HEK293T (cell line): ENCODE results near the gene TCERG1L.

ENCODE experiments used
- CTCF ChIA-PET: fragments of 350-600 bp; formaldehyde crosslinking; extraction: SDS; loops from one replicate; lab custom pipeline; 2021; ENCODE audit warnings: antibody characterized with exemption, inconsistent platforms; lab: Yijun Ruan, JAX
- POLR2A ChIA-PET: fragments of 350-600 bp; formaldehyde crosslinking; extraction: SDS; loops from one replicate; lab custom pipeline; 2020; ENCODE audit warnings: antibody characterized with exemption, inconsistent platforms; lab: Yijun Ruan, JAX
- DNase-seq: peaks from one replicate; pipeline ENCODE4 v3.0.0; 2012; ENCODE audit warnings: mixed read lengths; ENCODE audit errors: extremely low spot score
- ARNT ChIP-seq: fragments of 450-650 bp; IDR thresholded peaks from 2 replicates; pipeline ENCODE4 v1.6.1; 2017; ENCODE audit warnings: mild to moderate bottlenecking
- BHLHE40 ChIP-seq: fragments of 450-650 bp; IDR thresholded peaks from 2 replicates; pipeline ENCODE4 v1.6.1; 2016; ENCODE audit warnings: mild to moderate bottlenecking, moderate library complexity, borderline replicate concordance
- CTBP1 ChIP-seq: fragments of 450-650 bp; IDR thresholded peaks from 2 replicates; pipeline ENCODE4 v1.6.1; 2016; ENCODE audit warnings: borderline replicate concordance
- ELF4 ChIP-seq: fragments of 450-650 bp; IDR thresholded peaks from 2 replicates; pipeline ENCODE4 v1.6.1; 2017; ENCODE audit warnings: antibody characterized with exemption
- FOXA1 ChIP-seq: fragments of 450-650 bp; IDR thresholded peaks from 2 replicates; pipeline ENCODE4 v1.6.1; 2016; ENCODE audit warnings: mild to moderate bottlenecking
- FOXK2 ChIP-seq: fragments of 450-650 bp; IDR thresholded peaks from 2 replicates; pipeline ENCODE4 v1.6.1; 2016; ENCODE audit warnings: mild to moderate bottlenecking
- FOXM1 ChIP-seq: fragments of 450-650 bp; IDR thresholded peaks from 2 replicates; pipeline ENCODE4 v1.6.1; 2017; ENCODE audit warnings: mild to moderate bottlenecking, borderline replicate concordance
- HDGF ChIP-seq: fragments of 450-650 bp; IDR thresholded peaks from 2 replicates; pipeline ENCODE4 v1.6.1; 2017; ENCODE audit warnings: antibody characterized with exemption, borderline replicate concordance
- L3MBTL2 ChIP-seq: fragments of 450-650 bp; conservative IDR thresholded peaks from 2 replicates; pipeline ENCODE4 v1.6.1; 2016; ENCODE audit warnings: mild to moderate bottlenecking
- LEF1 ChIP-seq: fragments of 450-650 bp; IDR thresholded peaks from 2 replicates; pipeline ENCODE4 v1.6.1; 2017; ENCODE audit warnings: mild to moderate bottlenecking, borderline replicate concordance
- NFRKB ChIP-seq: fragments of 450-650 bp; IDR thresholded peaks from 2 replicates; pipeline ENCODE4 v1.6.1; 2016; ENCODE audit warnings: mild to moderate bottlenecking, moderate library complexity
- SP1 ChIP-seq: fragments of 450-650 bp; IDR thresholded peaks from 2 replicates; pipeline ENCODE4 v1.6.1; 2017
- SUZ12 ChIP-seq: fragments of 450-650 bp; IDR thresholded peaks from 2 replicates; pipeline ENCODE4 v1.6.1; 2016; ENCODE audit warnings: mild to moderate bottlenecking
- TARDBP ChIP-seq: fragments of 450-650 bp; IDR thresholded peaks from 2 replicates; pipeline ENCODE4 v1.6.1; 2016
- ZNF384 ChIP-seq: fragments of 450-650 bp; IDR thresholded peaks from 2 replicates; pipeline ENCODE4 v1.6.1; 2016
- TF ChIP-seq, protein P1 (sequence below): fragments of 450-650 bp; IDR thresholded peaks from 2 replicates; pipeline ENCODE4 v1.6.1; 2016

TCERG1L gene

DNA sequence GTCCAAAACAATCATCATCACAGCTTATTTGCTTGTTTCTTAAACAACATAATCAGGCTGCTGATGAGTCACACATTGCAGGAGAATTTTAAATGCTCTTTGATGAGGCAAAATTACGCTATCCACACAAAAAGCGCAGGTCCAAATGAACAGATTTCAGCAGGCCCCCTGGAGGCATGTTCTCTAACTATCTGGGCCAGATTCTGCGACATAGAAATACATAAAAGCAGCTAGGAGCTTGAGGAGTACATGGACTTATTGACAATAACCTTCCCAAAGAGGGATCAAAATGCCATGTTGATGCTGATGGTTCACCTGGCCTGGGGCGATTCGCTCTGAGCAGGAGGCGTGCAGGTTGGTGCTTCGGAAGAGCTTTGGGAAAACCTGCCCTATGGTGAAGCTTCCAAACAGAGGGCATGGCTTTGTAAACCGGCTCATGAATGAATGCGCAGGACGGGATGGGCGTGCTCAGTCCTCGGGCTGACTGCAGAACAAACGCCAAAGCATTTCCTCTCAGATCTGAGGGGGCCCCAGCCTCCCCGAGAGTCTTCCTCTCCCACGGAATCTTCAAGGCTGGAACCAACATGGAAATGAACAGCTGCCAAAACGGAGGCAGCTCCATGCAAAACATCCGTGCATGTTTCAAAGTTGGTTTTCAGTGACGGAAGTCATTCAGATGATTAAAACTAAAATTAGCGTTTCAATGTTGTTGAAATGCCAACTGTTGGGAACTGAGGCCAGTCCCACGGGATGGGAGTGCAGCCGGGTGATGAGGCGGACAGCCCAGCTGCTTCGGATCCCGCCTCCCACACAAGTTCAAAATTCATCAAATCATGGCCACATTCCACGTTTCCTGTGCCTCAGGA, 179.6 kb downstream of the TCERG1L start:
- POLR2A ChIA-PET, result no interaction called here
- no peak for DNase-seq
- TF ChIP-seq L3MBTL2 (no peak), FOXM1 (no peak), NFRKB (no peak), LEF1 (no peak), HDGF (no peak), TARDBP (no peak)
- TF ChIP-seq, protein P1, sequence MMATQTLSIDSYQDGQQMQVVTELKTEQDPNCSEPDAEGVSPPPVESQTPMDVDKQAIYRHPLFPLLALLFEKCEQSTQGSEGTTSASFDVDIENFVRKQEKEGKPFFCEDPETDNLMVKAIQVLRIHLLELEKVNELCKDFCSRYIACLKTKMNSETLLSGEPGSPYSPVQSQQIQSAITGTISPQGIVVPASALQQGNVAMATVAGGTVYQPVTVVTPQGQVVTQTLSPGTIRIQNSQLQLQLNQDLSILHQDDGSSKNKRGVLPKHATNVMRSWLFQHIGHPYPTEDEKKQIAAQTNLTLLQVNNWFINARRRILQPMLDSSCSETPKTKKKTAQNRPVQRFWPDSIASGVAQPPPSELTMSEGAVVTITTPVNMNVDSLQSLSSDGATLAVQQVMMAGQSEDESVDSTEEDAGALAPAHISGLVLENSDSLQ, result no peak
- CTCF ChIA-PET, result no interaction called here

DNA sequence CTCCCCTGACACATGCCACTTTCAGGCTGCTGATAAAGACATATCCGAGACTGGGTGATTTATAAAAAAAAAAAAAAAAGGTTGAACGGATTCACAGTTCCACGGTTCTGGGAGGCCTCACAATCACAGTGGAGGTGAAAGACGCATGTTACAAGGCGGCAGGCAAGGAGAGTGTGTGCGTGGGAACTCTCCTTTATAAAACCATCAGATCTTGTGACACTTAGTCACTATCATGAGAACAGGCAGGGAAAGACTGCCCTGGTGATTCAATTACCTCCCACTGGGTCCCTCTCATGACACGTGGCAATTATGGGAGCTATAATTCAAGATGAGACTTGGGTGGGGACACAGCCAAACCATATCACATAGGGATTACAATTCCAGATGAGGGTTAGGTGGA, 181.5 kb downstream of the TCERG1L start:
- DNase-seq, result no peak
- CTCF ChIA-PET, result no interaction called here
- POLR2A ChIA-PET, result no interaction called here
- TF ChIP-seq NFRKB, result no peak
- TF ChIP-seq SUZ12, result no peak
- no peak for TF ChIP-seq BHLHE40
- TF ChIP-seq HDGF, result no peak

DNA sequence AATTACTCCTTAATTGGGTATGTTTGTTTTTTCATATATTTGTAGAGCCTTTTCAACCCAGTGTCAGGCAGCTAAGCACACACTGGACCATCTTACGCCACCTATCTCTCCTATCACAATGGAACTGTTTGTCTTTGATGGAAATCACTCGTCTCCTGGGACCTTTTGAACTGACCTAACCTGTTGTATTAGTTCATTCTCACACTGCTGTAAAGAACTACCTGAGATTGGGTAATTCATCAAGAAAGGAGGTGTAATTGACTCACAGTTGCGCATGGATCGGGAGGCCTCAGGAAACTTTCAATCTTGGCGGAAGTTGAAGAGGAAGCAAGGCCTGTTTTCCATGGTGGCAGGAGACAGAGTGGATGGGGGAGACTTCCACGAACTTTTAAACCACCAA, 182.0 kb downstream of the TCERG1L start:
- CTCF ChIA-PET, result no interaction called here
- TF ChIP-seq ELF4, result no peak
- TF ChIP-seq ARNT, result no peak
- TF ChIP-seq SUZ12, result no peak
- TF ChIP-seq CTBP1, result no peak
- no peak for TF ChIP-seq FOXM1
- TF ChIP-seq HDGF, result no peak
- no peak for TF ChIP-seq NFRKB
- no peak for TF ChIP-seq BHLHE40
- no peak for TF ChIP-seq LEF1
- TF ChIP-seq SP1, result no peak
- TF ChIP-seq FOXK2, result no peak
- no peak for TF ChIP-seq TARDBP
- TF ChIP-seq ZNF384, result no peak
- DNase-seq, result no peak

DNA sequence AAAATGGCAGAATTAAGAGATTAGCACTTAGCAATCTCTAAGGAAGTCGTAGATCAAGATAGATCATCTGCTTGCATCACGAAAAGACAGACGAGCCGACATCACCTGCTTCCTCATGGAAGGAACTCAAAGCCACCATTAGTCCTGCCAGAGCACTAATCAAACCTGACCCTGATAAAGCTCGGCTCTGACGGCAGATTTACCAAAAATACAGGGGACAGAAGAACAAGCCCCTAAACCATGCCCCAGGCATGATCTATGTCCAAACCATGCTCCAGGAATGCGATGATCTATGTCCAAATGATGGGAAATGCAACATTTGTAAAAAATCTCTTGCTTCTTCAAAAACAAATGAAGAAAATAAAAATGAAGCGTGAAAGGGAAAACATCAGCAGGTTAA, 182.8 kb downstream of the TCERG1L start:
- DNase-seq, result no peak
- CTCF ChIA-PET, result no interaction called here
- POLR2A ChIA-PET, result no interaction called here
- TF ChIP-seq ELF4 (no peak), FOXK2 (no peak), ZNF384 (no peak), FOXM1 (no peak), CTBP1 (no peak), BHLHE40 (no peak), FOXA1 (no peak), TARDBP (no peak), NFRKB (no peak), ARNT (no peak), SUZ12 (no peak), LEF1 (no peak), HDGF (no peak)
- TF ChIP-seq, protein P1, result no peak

More for the DNA sequence above, 182.0 kb downstream of the TCERG1L start:
- POLR2A ChIA-PET, result no interaction called here

DNA sequence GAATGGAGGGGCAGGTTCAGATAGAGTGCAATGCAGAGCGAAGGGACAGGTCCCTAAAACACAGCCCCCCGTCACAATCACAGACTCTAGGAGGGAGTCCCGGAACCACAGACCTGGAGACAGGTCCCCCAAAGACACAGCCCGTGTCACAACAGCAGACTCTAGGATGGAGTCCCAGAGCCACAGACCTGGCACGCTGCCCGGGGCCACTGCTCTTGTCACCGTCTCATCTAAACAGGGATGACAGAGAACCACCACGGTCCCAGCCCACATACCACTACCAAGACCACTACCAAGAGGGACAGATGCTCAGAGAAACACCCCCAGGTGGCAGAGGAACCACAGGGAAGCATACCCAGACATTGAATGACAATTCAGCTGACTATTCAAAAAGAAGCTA, 183.9 kb downstream of the TCERG1L start:
- TF ChIP-seq BHLHE40, result no peak
- TF ChIP-seq FOXA1, result no peak
- no peak for DNase-seq
- CTCF ChIA-PET, result no interaction called here
- POLR2A ChIA-PET, result no interaction called here

DNA sequence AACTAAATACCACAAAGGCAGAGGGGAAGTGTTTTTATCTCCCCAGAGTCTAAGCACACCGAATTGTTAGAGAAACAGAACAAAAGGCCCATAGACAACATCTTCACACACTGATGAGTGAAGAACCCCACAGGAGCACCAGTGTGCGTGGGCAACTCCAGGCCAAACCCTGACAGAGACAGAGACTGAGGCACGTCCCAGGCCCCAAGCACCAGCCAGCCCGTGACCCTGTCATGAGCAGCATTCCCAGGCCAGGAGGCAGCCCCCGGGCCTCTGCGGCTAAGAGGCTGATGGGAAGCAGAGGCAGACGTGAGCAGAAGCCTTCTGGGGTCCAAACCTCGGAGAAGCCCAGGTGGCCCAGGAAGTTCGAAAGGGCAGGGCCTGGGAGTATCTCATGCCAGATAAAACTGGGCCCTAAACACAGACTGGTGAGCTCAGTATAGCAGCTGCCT, 184.4 kb downstream of the TCERG1L start:
- no peak for DNase-seq
- ChIA-PET POLR2A (no interaction called here), CTCF (no interaction called here)
- TF ChIP-seq L3MBTL2 (no peak), NFRKB (no peak), BHLHE40 (no peak), FOXM1 (no peak), ZNF384 (no peak), ARNT (no peak), FOXA1 (no peak), LEF1 (no peak), ELF4 (no peak), HDGF (no peak), TARDBP (no peak), SP1 (no peak), CTBP1 (no peak), SUZ12 (no peak)
